Stimulated activated CD4-positive, alpha-beta T cell treated with anti-CD3 and anti-CD28 coated beads, Interleukin-4, amount 100 ng/mL, for 48 hours (primary cell): ENCODE results near the gene OBSCN.
A peak's percentile ranks its signal among the peaks of the same experiment; 100 is the strongest.

Source experiments
- DNase-seq, 2 donors: peaks; one replicate each; pipeline ENCODE4 v3.0.0-alpha.2; 2020; ENCODE audit warnings: low read depth in 2 of 2

Gene OBSCN

DNA sequence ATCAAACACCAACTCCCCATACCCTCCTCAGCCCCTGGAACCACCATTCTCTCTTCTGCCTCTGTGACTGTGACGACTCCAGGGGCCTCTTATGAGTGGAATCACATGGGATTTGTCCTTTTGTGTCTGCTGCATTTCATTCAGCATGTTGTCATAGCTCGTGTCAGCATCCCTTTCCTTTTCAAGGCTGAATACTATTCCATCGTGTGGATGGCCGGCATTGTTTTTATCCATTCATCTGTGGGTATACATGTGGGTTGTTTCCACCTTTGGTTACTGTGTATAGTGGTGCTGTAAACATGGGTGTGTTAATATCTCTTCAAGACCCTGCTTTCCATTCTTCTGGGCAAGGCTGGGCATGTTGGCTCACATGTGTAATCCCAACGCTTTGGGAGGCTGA is 17.1 kb upstream of the OBSCN start:
- no peak for DNase-seq

- no peak for DNase-seq
Measured at GRCh38 chr1:228194436-228194835, 13.4 kb upstream of the OBSCN start.

DNA sequence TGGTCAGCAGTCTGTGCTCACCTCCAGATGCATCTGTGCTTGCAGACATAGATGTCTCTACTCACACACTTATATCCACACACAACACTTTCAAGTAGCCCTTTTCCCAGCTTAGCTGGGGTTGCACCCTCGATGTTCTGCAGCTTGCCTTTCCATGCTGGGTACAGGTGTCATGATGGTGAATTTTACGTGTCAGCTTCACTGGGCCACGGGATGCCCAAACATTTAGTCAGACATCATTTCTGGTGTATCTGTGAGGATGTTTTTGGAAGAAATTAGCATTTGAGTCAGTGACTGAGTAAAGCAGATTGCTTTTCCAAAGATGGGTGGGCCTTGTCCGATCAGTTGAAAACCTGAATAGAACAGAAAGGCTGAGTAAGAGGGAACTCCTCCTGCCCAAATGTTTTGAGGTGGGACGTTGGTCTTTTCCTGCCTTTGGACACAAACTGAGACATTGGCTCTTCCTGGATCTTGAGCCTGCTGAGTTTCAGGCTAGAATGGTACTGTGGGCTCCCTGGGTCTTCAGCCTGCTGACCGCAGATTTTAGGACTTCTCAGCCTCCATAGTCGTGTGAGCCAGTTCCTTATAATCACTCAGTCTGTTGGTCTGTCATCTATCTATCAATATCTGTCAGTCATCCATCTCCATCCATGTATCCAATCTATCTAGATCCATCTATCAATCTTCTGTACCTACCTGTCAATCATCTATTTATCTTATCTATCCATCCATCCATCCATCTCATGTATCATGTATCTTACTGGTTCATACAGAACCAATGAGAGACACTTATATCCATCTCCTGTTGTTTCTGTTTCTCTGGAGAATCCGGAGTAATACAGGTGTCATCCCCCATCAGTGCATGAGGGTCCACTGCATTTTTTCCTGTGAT is 12.7 kb upstream of the OBSCN start:
- no peak for DNase-seq

- DNase-seq = no peak
Measured at GRCh38 chr1:228197555-228198147, 10.2 kb upstream of the OBSCN start.

DNA sequence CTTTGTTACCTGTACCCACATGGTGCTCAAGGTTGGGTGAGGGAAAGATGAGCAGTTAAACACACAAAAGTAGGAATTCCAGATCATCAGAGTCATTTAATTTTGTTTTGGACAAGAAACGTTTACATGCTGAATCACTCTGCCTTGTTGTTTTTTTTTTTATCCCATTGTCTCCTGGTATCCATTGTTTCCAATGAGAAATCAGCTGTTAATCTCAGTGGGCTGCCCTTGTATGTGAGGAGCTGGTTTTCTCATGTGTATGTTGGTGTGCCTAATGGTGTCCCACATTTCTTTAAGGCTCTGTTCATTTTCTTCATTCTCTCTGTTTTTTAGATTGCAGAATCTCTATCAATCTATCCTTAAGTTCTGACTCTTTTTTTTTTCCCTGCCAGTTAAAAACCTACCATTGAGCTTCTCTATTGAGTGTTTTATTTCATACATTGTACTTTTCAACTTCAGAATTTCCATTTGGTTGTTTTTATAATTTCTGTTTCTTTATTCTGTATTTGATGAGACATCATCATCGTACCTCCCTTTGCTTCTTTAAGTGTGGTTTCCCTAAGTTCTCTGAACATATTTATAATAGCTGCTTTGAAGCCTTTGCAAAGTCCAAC is 8.8 kb upstream of the OBSCN start:
- DNase-seq = no peak

DNA sequence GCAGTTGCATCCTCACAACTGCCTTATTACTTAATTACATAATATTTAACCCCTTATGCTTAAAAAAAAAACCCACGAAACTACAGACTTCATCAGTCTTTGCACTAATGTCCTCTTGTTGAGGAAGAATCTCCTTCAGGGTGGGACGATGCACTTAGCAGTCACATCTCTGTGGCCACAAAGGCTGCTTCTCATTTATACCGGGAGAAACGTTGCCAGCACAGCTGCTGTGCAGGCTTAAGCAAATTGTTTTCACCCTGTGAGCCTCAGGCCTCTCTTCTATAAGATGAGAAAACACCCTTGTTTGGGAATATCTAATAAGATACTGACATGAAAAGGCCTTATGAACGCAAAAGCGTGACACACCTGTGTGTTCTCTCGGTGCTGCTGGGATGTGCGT is 2.9 kb upstream of the OBSCN start:
- no peak for DNase-seq

- DNase-seq = no peak
Measured at GRCh38 chr1:228205526-228206436, 2.1 kb upstream of the OBSCN start.

GRCh38 chr1:228206582-228207351 is 1.1 kb upstream of the OBSCN start:
- no peak for DNase-seq

- no peak for DNase-seq
Measured at GRCh38 chr1:228207381-228207810, 448 bp upstream of the OBSCN start.

GRCh38 chr1:228208831-228209551 is 1.1 kb downstream of the OBSCN start:
- no peak for DNase-seq

DNA sequence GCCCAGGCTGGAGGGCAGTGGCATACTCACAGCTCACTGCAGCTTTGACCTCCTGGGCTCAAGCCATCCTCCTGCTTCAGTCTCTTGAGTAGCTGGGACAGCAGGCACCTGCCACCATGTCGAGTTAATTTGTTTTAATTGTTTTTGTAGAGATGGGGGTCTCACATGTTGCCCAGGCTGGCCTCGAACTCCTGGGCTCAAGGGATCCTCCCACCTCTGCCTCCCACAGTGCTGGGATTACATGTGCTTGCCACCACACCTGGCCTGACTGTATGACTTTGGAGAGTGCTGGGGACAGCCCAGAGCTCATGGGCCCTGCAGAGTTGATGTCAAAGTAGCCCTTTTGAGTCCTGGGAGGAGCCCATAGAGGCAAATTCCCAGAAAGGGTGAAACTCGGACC is 1.8 kb downstream of the OBSCN start:
- DNase-seq = no peak

DNA sequence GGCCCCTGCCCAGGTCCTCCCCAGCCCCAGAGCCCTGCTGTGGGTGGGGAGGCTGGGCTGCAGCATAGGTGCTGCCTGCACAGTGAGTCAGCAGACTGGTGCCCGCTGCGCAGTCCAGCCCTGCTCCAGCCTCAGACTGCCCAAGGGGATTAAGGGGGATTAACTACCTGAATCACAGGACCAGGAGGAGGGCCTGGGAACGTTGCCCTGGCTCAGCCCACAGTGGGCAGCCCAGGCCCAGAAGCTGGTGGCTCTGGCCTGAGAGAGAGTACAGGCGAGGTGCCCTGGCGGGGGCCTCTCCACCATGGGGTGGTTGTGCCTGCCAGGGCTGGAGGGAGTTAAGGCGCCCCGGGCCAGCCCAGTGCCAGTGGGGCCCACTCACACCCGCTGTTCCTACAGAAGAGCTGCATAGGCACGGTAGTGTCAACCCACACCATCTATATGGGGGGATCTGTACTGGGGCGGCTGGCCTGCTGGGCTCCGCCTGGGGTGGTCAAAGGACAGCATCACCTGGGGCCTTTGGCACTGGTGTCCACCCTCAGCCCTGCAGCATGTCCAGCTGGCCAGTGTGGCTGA is 2.3 kb downstream of the OBSCN start:
- no peak for DNase-seq

GRCh38 chr1:228210712-228211530 is 3.1 kb downstream of the OBSCN start:
- no peak for DNase-seq

DNA sequence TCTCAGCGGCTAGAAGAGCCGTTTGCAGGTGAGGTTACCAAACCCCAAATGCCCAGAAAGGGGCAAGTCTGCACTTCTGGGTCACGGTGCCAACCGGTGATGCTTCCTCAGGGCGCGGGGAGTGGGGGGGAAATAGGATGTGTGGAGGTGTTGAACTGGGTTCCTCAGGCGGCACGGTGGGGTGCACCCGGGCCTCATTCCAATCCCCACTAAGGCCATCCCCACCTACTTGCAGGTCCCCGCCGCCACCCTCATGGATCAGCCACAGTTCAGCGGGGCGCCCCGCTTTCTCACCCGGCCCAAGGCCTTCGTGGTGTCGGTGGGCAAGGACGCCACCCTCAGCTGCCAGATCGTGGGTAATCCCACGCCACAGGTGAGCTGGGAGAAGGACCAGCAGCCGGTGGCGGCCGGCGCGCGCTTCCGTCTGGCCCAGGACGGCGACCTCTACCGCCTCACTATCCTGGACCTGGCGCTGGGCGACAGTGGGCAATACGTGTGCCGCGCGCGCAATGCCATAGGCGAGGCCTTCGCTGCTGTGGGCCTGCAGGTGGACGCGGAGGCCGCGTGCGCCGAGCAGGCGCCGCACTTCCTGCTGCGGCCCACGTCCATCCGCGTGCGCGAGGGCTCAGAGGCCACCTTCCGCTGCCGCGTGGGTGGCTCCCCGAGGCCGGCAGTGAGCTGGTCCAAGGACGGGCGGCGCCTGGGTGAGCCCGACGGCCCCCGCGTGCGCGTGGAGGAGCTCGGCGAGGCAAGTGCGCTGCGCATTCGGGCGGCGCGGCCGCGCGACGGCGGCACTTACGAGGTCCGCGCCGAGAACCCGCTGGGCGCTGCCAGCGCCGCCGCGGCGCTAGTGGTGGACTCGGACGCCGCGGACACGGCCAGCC is 3.9 kb downstream of the OBSCN start:
- no peak for DNase-seq

DNA sequence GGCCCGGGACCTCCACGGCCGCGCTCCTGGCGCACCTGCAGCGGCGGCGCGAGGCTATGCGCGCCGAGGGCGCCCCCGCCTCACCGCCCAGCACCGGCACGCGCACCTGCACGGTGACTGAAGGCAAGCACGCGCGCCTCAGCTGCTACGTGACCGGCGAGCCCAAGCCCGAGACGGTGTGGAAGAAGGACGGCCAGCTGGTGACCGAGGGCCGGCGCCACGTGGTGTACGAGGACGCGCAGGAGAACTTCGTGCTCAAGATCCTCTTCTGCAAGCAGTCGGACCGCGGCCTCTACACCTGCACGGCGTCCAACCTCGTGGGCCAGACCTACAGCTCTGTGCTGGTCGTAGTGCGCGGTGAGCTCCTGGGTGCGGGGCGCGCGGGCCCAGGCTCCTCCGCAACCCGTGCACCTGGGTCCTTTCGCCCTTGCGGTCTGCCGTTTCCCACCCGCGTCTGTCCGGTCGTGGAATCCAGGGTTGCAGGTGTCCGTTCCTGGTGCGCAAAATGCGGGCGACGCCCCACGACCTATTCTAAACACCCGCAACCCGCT is 4.6 kb downstream of the OBSCN start:
- no peak for DNase-seq

DNA sequence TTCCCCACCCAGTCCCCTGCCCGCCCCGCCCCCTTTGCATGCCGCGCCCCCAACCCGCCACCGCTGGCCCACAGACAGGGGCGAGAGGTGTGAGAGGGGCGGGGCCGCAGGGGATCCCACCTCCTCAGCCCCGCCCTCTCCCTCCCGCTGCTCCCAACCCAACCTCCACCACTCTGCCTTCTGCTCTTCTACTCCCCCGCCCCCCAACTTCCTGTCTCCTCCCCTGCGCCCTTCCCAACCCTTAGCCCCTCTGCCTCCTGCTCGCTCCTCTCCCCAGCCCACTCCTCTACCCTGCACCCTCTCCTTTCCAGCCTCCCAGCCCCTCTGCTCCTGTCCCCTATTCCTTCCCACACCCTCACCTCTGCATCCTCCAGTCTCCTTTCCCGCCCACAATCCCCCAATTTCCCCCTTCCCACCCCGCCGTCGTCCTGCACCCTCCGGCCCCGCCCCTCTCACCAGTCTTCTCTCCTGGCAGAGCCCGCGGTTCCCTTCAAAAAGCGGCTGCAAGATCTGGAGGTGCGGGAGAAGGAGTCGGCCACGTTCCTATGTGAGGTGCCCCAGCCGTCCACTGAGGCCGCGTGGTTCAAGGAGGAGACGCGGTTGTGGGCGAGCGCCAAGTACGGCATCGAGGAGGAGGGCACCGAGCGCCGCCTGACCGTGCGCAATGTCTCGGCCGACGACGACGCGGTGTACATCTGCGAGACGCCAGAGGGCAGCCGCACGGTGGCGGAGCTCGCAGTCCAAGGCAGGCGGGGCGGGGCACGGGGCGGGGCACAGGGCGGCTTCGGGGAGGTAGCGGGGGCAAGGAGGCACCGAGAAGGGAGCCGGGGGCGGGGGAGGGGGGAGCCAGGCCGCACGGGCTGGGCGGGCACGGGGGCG is 5.4 kb downstream of the OBSCN start:
- peak; percentile 90 to 91 for DNase-seq
